ENCODE measurements around the gene PMPCA.
"Not testable (repeated sequence)": the region's sequence is repeated elsewhere in the genome, so short reads cannot be mapped to it uniquely, and the experiment has no call there.

- TF ChIP-seq POLR2A (IDR thresholded peaks at IDR 0.05; ENCODE audit: low read depth, low read length); CTCF (IDR thresholded peaks at IDR 0.05; ENCODE audit: extremely low read depth in 1 of 2, insufficient read depth in 1 of 2, low read depth in 1 of 2, low read length in 2 of 2); POLR2AphosphoS5 (IDR thresholded peaks at IDR 0.05; ENCODE audit: insufficient read depth, low read depth, low read length); FOS (IDR thresholded peaks at IDR 0.05; ENCODE audit: borderline replicate concordance, insufficient read depth, low read length): not testable (repeated sequence)
These were observed 3.4 kb upstream of the PMPCA start for GRCh38 chr9:136407061-136407460.

Data from endothelial cell of umbilical vein (primary cell).